NCI-H1694 treated with DMSO at 0.1 percent for 48 hours (cell line): ENCODE data around the gene PAFAH1B2.
"Not testable (repeated sequence)": the region's sequence is repeated elsewhere in the genome, so short reads cannot be mapped to it uniquely, and the experiment has no call there.

Source experiments
- DNase-seq: peaks from one replicate; lab custom pipeline; 2025; lab: John Stamatoyannopoulos, UW

PAFAH1B2 gene

DNA sequence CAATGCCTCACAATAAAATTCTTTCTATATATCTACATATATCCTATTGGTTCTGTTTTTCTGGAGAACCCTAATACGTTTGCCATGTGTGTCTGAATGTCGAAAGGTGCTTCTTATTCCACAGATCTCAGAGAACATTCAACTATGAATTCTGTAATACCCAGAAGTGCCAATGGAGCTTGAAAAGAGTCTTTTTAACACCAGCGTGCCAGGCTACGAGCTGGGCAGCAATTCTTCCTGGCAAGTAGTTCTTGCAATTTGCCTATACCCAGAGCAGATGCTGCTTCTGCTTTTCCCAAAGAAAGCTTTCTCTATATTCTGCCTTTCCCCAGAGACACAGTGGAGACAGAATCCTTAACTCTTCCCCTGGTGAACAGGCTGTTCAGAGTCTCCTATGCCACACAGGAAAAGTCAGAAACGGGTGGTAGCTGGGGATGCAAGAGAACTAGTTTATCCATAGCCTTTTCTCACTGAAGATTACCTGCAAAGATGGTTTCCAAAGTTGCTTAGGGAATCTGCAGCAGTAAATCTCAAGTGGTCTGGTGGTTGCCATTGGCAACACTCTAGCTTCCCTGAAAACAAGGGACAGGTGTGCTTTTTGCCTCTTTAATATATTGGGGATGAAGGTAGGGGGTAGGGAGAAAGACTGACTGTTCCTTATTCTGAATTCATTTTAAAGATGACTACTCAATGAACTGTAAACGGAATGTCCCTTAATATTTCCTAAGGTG, 16.8 kb upstream of the PAFAH1B2 start:
- no peak for DNase-seq

DNA sequence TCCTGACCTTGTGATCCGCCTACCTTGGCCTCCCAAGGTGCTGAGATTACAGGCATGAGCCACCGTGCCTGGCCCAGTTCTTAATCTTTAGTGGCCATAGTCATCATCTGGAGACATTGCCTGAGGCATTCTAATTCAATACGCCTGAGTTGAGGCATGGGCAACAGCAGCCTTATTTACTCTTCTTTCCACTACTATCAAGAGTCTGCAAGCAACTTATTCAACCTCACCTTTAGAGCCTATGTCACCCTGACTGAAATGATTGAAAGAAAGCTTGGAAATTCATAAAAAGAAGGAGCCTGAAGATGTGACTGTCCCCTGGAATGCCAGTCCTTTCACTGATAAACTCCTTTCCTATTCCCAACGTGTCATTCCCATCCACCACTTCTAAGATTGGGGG, 15.8 kb upstream of the PAFAH1B2 start:
- DNase-seq, result no peak

DNA sequence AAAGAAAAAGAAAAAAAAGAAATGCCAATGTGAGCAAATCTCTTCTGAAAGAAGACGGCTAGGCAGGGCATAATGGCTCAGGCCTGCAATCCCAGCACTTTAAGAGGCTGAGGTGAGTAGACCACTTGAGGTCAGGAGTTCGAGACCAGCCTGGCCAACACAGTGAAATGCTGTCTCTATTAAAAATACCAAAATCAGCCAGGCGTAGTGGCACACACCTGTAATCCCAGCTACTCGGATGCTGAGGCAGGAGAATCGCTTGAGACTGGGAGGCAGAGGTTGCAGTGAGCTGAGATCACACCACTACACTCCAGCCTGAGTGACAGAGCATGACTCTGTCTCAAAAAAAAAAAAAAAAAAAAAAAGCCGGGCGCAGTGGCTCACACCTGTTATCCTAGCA, 13.7 kb upstream of the PAFAH1B2 start:
- DNase-seq, result not testable (repeated sequence)

DNA sequence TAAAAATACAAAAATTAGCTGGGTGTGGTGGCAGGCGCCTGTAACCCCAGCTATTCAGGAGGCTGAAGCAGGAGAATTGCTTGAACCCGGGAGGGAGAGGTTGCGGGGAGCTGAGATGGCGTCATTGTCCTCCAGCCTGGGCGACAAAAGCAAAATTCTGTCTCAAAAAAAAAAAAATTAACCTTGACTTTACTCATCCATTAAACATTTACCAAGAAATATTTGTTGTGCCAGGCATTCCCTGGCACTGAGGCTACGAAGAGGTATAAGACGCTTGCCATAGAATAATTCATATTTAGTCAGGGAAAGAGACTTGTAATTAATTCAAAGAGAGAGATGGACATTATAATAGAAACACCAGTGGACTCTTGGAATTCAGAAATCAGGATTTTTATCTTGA, 13.2 kb upstream of the PAFAH1B2 start:
- no peak for DNase-seq

DNA sequence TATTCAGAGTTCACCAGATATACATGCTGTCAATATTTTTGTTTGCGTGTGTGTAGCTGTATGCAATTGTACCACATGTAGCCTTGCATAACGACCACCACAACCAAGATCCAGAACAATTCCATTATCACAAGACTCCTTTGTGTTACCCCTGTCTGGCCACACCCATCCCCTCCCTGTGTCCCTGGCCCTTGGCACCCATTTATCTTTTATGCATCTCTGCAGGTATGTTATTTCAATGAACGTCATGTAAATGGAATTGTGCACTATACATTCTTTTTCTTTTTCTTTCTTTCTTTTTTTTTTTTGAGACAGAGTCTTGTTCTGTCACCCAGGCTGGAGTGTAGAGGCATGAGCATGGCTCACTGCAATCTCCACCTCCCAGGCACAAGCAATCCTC, 9.7 kb upstream of the PAFAH1B2 start:
- DNase-seq, result no peak

DNA sequence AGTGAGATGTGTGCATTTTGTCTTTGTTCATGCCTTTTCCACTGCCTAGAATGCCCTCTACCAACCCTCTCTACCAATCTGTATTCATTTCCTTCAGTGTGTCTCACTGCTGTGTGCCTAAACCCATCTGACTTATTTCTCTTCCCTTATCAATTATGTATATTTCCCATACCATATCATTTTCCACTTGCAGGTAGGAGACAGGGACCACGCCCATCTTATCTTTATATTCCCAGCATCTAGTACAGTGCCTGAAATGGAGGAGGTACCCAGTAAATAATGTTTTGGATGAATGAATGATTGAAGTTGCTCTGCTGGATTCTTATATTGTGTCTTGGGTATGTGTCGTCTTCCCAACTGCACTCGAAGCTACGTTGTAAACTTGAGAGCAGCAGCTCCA, 9.1 kb upstream of the PAFAH1B2 start:
- not testable (repeated sequence) for DNase-seq

DNA sequence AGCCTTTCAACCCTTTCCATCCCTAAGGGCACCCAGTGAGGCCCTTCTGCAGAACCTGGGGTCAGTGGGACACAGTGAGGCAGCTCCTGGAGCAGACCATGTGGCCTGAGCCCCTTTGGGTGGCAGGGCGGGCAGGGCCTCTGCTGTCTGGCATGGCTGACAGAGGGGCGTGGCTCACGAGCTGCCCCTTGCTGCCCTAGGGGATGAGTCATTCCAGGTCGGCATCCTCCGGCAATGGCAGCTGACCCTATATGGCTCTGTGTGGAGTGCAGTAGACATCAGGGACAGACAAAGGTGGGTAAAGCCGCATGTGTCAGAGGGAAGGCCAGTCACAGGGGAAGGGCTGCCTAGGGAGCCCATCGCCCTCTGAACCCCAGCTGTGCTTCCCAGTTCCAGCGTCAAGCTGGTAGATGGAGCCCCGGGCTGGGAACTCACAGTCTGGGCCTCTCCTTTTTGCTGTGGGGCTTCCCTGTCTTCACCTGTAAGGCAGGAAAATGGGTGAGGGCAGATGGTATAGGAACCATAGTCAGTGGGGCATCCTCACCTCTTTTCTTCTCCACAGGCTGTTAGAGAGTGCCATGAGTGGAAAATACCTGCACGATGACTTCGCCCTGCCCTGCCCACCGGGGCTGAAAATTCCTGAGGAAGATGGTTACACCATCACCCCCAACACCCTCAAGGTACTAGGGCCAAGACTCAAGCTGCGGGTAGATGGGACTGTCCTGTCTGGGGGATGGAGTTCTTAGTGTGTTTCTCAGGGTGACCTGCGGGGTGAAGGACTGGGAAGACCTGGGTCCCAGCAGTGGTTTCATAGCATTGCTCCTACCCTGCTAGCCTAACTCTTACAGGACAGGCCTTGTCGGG, 6.6 kb upstream of the PAFAH1B2 start:
- DNase-seq, result not testable (repeated sequence)

DNA sequence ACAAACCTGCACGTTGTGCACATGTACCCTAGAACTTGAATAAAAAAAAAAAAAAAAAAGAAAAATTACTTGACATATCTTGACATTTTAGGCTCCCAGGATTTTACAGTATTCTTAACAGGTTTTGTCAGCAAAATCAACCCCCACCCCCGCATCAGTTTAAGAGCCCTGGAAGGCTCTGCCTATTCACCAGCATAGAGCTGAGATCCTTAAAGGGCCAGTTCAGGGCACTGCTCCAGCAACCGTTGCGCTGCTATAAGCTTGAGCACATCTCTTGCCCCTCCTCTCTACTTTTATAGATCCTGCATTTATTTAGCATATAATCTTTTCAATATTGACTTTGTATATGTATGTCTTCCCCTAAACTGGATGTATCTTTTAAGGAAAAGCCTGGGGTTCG, 697 bp upstream of the PAFAH1B2 start:
- no peak for DNase-seq

DNA sequence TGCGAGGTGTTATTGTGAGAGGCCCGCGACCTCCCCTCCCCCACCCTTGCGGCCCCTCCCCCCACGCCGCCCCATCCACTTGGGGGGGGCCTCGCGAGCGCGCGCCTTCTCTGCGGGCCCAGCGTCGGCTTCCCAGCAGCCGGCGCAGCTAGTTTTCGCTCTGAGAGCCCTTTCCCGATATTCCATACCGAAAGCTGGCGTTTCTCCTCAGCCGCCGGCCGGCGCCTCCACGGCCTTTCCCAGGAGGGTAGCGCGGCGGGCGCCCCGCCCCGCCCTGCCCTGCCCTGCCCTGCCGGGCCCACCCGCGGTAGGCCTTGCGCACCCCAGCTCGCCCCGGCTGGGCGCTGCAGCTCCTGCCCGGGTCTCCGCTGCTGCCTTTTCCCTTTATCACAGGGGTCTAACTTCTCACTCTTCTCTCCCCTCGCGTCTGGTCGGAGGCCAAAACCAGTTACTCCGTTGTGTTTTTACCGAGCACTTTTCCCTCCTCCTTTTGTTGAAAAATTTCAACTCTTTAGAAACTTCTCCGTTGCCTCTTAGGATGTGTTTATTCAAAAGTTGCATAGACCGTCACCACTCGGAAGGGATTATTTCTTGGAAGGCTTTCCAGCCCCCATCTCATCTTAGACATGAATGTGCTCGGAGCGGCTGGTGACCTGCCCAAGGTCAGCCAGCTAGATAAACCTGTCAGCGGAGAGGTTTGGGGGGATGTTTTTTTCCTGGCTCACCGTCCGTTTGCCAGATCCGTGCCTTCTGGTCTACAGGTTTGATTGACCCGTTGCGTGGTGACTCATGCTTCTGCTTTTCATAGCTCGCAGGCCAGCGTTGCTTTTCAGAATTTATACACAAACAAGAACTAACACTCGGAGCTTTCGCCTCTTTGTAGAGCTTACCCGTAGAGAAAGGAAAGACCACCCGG, 648 bp downstream of the PAFAH1B2 start:
- no peak for DNase-seq

DNA sequence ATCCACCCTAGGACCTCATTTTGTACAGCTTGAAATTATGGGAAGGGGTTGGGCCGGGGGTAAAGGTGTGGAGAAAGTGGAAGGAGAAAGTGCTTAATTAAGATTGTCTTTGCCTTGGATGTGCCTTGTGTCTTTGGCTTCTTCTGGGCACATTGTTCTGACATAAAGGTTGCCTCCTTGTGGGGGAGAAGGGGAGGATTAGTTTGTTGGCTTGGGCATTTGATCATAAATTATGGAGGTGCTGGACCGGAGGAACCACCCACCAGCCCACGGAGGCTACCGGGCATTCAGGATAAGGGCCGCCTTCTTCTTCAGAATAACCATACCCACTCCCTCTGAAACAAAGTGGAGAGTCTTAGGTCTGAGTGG, 1.3 kb downstream of the PAFAH1B2 start:
- DNase-seq, result no peak

DNA sequence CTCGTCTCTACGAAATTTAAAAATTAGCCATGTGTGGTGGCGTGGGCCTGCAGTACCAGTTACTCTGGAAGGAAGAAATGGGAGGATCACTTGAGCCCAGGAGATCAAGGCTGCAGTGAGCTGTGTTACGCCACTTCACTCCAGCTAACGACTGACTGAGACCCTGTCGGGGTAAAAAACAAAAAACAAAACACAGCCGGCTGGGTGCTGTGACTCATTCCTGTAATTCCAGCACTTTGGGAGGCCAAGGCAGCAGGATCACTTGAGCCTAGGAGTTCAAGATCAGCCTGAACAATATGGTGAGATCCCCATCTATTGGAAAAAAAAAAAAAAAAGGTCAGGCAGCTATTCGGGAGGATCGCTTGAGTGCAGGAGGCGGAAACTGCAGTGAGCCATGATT, 2.4 kb downstream of the PAFAH1B2 start:
- DNase-seq, result no peak

DNA sequence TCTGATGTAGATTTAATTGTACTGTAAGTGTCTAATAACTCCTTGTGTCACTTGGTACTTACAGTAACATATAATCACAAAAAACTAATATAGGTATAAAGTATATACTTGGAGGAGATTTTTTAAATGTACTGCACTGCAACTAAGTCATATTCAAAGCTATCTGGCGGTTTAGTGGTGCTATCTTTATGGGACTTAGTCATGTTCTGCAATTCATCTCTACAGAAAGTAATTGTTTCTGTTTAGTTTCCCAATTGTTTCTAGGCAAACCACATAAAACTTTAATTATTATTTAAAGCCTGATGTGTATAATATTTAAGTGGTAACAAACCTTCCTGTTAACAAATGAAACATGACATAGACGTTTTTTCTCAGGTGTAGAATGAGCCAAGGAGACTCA, 8.0 kb downstream of the PAFAH1B2 start:
- DNase-seq, result no peak

DNA sequence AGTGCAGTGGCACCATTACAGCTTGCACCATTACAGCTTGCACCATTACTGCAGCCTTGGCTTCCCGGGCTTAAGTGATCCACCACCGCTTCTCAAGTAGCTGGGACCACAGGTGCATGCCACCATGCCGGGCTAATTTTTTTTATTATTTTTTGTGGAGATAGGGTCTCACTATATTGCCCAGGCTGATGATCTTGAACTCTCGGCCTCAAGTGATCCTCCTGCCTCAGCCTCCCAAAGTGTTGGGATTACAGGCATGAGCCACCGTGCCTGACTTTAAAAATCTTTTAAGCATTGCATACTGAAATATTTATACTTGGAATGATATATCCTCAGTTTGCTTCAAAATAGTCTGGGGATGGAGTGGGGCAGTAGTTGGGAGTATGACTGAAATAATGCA, 10.4 kb downstream of the PAFAH1B2 start:
- DNase-seq, result no peak

DNA sequence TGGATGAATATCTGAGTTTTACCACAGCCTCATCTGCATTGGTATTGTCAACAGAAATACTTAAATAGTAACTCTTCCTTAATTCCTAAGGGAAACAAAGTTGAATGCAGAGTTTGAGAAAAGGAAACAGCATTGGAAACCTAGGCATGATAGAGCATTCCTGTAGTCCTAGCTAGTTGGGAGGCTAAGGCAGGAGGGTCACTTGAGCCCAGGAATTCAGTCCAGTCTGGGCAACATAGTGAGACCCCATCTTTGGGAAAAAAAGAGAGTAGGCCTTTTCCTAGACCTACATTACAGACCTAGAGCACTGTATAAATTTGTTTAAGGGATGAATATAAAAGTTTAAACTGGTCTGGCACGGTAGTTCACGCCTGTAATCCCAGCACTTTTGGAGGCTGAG, 13.4 kb downstream of the PAFAH1B2 start:
- no peak for DNase-seq

DNA sequence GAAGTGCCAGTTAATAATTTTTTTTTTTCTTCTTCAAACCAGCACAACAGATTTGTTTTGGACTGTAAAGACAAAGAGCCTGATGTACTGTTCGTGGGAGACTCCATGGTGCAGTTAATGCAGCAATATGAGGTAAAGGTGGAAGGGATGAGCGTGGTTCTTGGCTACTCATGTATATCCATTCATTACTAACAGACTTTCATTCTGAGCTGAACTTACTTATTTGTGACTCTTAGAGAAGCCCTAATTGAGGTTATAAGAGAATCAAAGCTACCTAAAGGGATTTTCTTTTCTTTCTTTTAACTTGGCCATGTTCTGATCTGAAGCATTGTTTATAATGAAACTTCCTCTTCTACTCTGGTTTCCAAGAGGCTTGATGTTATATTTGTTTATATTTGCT, 15.8 kb downstream of the PAFAH1B2 start:
- no peak for DNase-seq

DNA sequence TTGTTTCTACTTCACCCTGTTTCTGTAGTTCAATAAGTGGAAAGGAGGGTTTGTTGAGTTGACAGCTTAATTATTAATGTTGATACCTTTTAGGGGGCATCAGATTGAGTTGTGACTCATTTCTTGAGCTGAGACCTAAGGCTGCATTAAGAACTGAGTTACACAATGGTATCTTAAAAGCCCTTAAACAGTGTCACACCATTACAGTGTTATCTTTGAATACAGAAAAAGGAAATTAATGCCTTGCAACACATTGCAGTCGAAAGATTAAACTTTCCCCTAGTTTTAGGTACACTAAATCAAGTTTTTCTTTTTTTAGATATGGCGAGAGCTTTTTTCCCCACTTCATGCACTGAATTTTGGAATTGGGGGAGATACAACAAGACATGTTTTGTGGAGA, 16.7 kb downstream of the PAFAH1B2 start:
- DNase-seq, result no peak

DNA sequence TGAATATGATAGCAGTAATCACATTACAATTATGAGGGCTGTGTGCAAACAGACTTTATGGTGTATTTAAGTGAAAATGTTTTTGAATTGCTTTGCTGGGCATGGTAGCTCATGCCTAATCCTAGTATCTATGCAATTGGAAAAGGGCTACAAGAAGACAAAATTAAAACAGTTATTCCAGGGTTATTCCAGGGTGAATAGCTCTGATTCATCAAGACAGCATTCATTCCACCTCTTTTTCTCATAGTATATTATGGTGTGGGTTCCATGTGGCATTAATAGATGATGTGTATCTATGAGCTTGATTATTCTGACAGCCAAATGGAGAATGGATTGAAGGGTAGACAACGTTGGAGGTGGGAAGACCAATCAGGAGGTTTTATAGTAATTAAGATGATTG, 22.4 kb downstream of the PAFAH1B2 start:
- no peak for DNase-seq

DNA sequence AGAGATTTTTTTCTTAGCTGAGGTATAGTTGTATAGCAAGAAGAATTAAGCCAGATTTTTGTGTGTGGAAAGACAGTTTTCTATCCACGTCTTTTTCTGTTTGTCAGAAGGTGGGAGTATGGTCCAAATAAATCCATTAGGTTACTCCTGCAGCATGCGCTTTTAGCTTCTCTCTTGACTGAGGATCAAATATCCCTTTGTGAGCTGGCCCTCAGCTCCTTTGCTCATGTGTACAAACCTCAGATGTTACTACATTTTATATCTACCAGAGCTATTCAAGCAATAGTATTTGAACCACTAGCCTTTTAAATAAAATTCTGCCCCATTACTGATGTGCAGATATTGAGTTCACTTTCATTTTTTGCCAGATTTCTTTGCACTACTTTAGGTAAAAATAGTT, 25.6 kb downstream of the PAFAH1B2 start:
- no peak for DNase-seq

DNA sequence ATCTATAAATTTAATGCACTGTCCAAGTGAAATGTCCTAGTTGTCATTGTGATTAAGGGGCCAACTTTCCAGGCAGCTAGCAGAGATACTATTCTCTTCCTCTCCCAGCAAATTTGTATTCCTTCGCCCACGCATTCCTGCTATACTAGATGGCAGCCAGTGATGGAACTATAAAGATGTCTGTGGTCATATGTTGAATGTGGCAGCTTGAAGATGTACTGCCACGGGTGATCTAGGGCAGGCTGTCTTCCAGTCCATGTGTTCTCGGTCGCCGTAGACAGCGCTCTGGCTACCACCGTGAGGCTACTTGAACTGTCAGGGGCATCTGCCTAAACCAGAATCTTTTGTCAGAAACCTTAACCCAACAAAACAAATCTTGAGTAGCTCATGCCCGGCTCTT, 26.1 kb downstream of the PAFAH1B2 start:
- DNase-seq, result no peak

DNA sequence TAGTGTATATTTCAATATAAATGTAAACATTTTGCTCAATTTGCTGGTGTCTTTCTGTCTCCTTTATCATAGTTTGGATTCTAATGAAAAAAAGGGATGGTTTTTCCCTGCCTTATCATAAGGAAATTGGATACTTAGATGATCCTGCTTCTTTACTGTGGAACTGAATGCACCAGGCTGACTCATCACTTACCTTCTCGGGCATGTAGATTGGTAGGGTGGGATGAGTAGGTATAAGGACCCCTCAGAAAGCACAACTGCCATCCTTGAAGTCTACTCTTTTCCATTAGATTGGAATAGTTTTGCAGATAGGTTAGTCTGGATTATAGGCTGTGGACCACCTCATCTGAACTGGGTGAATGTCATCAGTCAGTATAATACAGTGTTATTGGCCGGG, 26.9 kb downstream of the PAFAH1B2 start:
- DNase-seq, result no peak

DNA sequence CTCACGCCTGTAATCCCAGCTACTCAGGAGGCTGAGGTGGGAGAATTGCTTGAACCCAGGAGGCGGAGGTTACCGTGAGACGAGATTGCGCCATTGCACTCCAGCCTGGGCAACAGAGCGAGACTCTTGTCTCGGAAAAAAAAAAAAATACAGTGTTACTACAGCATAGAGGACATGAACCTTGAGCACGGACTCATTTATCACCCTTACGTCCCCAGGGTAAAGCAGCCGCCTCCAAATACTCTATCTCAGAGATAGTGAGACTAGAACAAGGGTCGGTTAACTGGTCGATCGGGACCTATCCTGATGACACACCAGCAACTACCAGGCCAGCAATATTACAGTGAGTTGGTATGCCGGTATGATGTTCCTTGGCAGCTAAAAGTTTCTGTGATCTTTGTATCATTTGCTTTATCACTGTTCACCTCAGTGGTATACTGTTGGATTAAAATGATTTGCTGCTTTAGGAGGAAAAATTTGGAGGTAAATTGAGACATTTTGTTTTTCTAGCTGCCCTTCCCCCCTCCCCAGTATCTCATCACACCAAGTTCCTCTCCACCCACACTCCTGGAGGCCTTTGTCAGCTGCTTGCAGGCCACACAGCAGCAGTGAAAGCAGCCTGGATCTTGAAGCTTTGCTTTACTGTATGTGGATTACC, 27.4 kb downstream of the PAFAH1B2 start:
- no peak for DNase-seq
